ENCODE measurements around the gene ACTL10. TPM values are rescaled to one million over a fixed set of nuclear protein-coding genes. Genes with fewer than 3 reads are reported as not detected.

ACTL10 gene
- total and polyA plus RNA-seq, 2 of the 13 experiments (the other 11 are each of a cell fraction or from before 2014, with no cell fraction given), result not detected

DNA sequence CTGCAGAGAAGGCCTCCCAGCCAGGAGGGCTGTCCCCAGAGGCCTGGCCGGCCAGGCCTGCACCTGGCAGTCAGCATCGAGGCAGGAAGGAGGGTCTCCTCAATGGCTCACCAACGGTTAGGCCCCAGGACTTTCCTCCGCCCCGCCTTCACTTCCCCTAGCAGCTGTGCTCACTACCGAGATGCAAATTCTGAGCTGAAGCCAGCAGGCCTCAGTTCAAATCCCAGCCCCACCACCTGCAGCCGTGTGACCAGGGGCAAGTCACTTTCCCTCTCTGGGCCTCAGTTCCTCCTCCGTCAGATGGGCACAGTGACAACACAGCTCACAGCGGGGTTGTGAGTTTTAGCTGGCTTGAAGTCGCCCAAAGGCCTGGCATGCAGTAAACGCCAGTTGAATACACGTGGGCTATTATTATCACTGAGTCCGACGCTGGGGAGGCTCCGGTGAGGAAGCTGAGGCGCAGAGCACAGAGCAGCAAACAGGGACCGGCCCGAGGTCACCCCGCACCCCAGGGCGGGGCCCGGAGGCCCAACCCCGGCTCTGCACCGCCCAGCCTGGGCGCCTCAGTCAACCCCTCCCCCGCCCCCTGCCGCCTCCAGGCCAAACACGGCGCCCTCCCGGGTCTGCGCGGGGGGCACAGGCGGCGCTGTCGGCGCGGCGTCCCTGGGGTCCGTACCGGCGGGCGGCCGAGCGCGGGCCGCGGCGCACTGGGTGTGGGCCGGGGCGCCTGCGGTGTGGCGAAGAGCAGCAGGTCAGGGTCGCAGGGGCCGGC lies 18.8 kb downstream of the ACTL10 start (continued):
- TF ChIP-seq TEAD2 (CRISPR knock-in tag; IDR thresholded peaks at IDR 0.05) (no peak), JUN (CRISPR knock-in tag; IDR thresholded peaks at IDR 0.05) (no peak), KLF6 (CRISPR knock-in tag; IDR thresholded peaks at IDR 0.05) (no peak), MLLT10 (CRISPR knock-in tag; IDR thresholded peaks at IDR 0.05) (no peak), ZNF678 (CRISPR knock-in tag; IDR thresholded peaks at IDR 0.05) (0 out of 2 replicates have a peak, but pooled peaks have one; percentile 60), ZNF451 (CRISPR knock-in tag; IDR thresholded peaks at IDR 0.05) (peak; percentile 12; the same call in 1 of the 2 replicates), HNRNPUL1 (IDR thresholded peaks at IDR 0.05; ENCODE audit: low read depth, low read length) (no peak), ZNF256 (CRISPR knock-in tag; conservative IDR thresholded peaks at IDR 0.05) (peak; percentile 90), ZNF761 (CRISPR knock-in tag; conservative IDR thresholded peaks at IDR 0.05) (peak; percentile 78; the same call in 1 of the 2 replicates), GZF1 (CRISPR knock-in tag; IDR thresholded peaks at IDR 0.05) (no peak), XRCC5 (optimal IDR thresholded peaks at IDR 0.05; ENCODE audit: low read length) (no peak), SCMH1 (CRISPR knock-in tag; IDR thresholded peaks at IDR 0.05; ENCODE audit: borderline replicate concordance) (no peak), NCOA1 (CRISPR knock-in tag; IDR thresholded peaks at IDR 0.05) (no peak), CENPT (CRISPR knock-in tag; IDR thresholded peaks at IDR 0.05; ENCODE audit: low read depth) (peak; percentile 87; the same call in 1 of the 2 replicates), BHLHE40 (IDR thresholded peaks at IDR 0.05; ENCODE audit: low read length) (0 out of 2 replicates have a peak, but pooled peaks have one; percentile 13), MEIS1 (CRISPR knock-in tag; IDR thresholded peaks at IDR 0.05; ENCODE audit: borderline replicate concordance) (no peak; the same call in 1 of the 2 replicates), ZNF20 (CRISPR knock-in tag; IDR thresholded peaks at IDR 0.05) (no peak), STAT5B (CRISPR knock-in tag; IDR thresholded peaks at IDR 0.05) (0 out of 2 replicates have a peak, but pooled peaks have one; percentile 22), SYNCRIP (IDR thresholded peaks at IDR 0.05; ENCODE audit: insufficient read depth, low read depth, low read length) (no peak), ZNF441 (CRISPR knock-in tag; IDR thresholded peaks at IDR 0.05; ENCODE audit: borderline replicate concordance) (peak; percentile 63; the same call in 1 of the 2 replicates), ZNF598 (CRISPR knock-in tag; IDR thresholded peaks at IDR 0.05; ENCODE audit: borderline replicate concordance) (no peak), HNRNPL (IDR thresholded peaks at IDR 0.05; ENCODE audit: low read depth, low read length) (0 out of 2 replicates have a peak, but pooled peaks have one; percentile 37), ZNF780A (CRISPR knock-in tag; IDR thresholded peaks at IDR 0.05) (no peak), HOXD1 (CRISPR knock-in tag; IDR thresholded peaks at IDR 0.05) (0 out of 2 replicates have a peak, but pooled peaks have one; percentile 41)
- TF ChIP-seq, protein P1, sequence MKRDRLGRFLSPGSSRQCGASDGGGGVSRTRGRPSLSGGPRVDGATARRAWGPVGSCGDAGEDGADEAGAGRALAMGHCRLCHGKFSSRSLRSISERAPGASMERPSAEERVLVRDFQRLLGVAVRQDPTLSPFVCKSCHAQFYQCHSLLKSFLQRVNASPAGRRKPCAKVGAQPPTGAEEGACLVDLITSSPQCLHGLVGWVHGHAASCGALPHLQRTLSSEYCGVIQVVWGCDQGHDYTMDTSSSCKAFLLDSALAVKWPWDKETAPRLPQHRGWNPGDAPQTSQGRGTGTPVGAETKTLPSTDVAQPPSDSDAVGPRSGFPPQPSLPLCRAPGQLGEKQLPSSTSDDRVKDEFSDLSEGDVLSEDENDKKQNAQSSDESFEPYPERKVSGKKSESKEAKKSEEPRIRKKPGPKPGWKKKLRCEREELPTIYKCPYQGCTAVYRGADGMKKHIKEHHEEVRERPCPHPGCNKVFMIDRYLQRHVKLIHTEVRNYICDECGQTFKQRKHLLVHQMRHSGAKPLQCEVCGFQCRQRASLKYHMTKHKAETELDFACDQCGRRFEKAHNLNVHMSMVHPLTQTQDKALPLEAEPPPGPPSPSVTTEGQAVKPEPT (CRISPR knock-in tag; IDR thresholded peaks at IDR 0.05; ENCODE audit: low read depth), result no peak
- TF ChIP-seq, protein P2, sequence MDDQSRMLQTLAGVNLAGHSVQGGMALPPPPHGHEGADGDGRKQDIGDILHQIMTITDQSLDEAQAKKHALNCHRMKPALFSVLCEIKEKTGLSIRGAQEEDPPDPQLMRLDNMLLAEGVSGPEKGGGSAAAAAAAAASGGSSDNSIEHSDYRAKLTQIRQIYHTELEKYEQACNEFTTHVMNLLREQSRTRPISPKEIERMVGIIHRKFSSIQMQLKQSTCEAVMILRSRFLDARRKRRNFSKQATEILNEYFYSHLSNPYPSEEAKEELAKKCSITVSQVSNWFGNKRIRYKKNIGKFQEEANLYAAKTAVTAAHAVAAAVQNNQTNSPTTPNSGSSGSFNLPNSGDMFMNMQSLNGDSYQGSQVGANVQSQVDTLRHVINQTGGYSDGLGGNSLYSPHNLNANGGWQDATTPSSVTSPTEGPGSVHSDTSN (CRISPR knock-in tag; IDR thresholded peaks at IDR 0.05; ENCODE audit: borderline replicate concordance), result peak; percentile 83; the same call in 1 of the 2 replicates
- TF ChIP-seq, protein P3, sequence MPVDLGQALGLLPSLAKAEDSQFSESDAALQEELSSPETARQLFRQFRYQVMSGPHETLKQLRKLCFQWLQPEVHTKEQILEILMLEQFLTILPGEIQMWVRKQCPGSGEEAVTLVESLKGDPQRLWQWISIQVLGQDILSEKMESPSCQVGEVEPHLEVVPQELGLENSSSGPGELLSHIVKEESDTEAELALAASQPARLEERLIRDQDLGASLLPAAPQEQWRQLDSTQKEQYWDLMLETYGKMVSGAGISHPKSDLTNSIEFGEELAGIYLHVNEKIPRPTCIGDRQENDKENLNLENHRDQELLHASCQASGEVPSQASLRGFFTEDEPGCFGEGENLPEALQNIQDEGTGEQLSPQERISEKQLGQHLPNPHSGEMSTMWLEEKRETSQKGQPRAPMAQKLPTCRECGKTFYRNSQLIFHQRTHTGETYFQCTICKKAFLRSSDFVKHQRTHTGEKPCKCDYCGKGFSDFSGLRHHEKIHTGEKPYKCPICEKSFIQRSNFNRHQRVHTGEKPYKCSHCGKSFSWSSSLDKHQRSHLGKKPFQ (CRISPR knock-in tag; IDR thresholded peaks at IDR 0.05; ENCODE audit: insufficient replicate concordance), result peak; percentile 15
